Activated T-cell treated with anti-CD3 and anti-CD28 coated beads, Interleukin-2, amount 50 U/mL, for 1 hour (primary cell): ENCODE measurements around the gene NUTF2.
A peak's percentile ranks its signal among the peaks of the same experiment; 100 is the strongest.

ENCODE experiments used
- DNase-seq: peaks from one replicate; pipeline ENCODE4 v3.0.0-alpha.2; 2020

The NUTF2 gene

GRCh38 chr16:67865318-67865717 is 18.6 kb downstream of the NUTF2 start:
- no peak for DNase-seq

- no peak for DNase-seq
These were observed 21.6 kb downstream of the NUTF2 start for GRCh38 chr16:67868290-67868689.

GRCh38 chr16:67869653-67870052 is 22.9 kb downstream of the NUTF2 start:
- DNase-seq = no peak

GRCh38 chr16:67871256-67871655 is 24.5 kb downstream of the NUTF2 start:
- no peak for DNase-seq

- DNase-seq = no peak
These were observed 25.4 kb downstream of the NUTF2 start for GRCh38 chr16:67872131-67872630.

- DNase-seq = peak; percentile 93
These were observed 26.1 kb downstream of the NUTF2 start, which contains the start of gene EDC4 for GRCh38 chr16:67872631-67873434. Gene EDC4 (plus strand): TSS chr16:67873052. CDS start chr16:67873262, 210 bp downstream.

- DNase-seq = no peak
These were observed 27.0 kb downstream of the NUTF2 start for GRCh38 chr16:67873435-67874370.

GRCh38 chr16:67874372-67874771 is 27.6 kb downstream of the NUTF2 start:
- DNase-seq = no peak

GRCh38 chr16:67877064-67877463 is 30.3 kb downstream of the NUTF2 start:
- DNase-seq = no peak

GRCh38 chr16:67878232-67878631 is 31.5 kb downstream of the NUTF2 start:
- no peak for DNase-seq

- DNase-seq = no peak
These were observed 32.1 kb downstream of the NUTF2 start for GRCh38 chr16:67878846-67879245.

- DNase-seq = no peak
These were observed 32.7 kb downstream of the NUTF2 start for GRCh38 chr16:67879462-67879861.

GRCh38 chr16:67879936-67880335 is 33.2 kb downstream of the NUTF2 start:
- DNase-seq = no peak

GRCh38 chr16:67880584-67880983 is 33.9 kb downstream of the NUTF2 start:
- no peak for DNase-seq

GRCh38 chr16:67881621-67882161 is 35.0 kb downstream of the NUTF2 start:
- DNase-seq = no peak

- DNase-seq = no peak
These were observed 35.8 kb downstream of the NUTF2 start for GRCh38 chr16:67882374-67883145.

GRCh38 chr16:67883146-67883871 is 36.6 kb downstream of the NUTF2 start:
- DNase-seq = no peak

GRCh38 chr16:67883872-67884261 is 37.1 kb downstream of the NUTF2 start:
- DNase-seq = peak; percentile 80

GRCh38 chr16:67884684-67885083 is 38.0 kb downstream of the NUTF2 start, which contains the start of gene NRN1L:
Gene NRN1L (plus strand): TSS chr16:67884885. CDS start chr16:67884904, 19 bp downstream.
- DNase-seq = no peak

- no peak for DNase-seq
These were observed 38.8 kb downstream of the NUTF2 start for GRCh38 chr16:67885545-67885944.

GRCh38 chr16:67885976-67886375 is 39.2 kb downstream of the NUTF2 start:
- no peak for DNase-seq

- DNase-seq = no peak
These were observed 39.7 kb downstream of the NUTF2 start for GRCh38 chr16:67886387-67886786.
